ENCODE results near the gene CNTNAP4.

GRCh38 chr16:76336112-76336511 lies 58.9 kb downstream of the CNTNAP4 start:
- TF ChIP-seq CTCF (IDR thresholded peaks at IDR 0.05): no peak
- TF ChIP-seq POLR2A (IDR thresholded peaks at IDR 0.05): no peak
